HEK293T (cell line): ENCODE data around the gene CD164L2.

Source experiments
- FOXA1 ChIP-seq: fragments of 450-650 bp; IDR thresholded peaks from 2 replicates; pipeline ENCODE4 v1.6.1; 2016; ENCODE audit warnings: mild to moderate bottlenecking
- NFRKB ChIP-seq: fragments of 450-650 bp; IDR thresholded peaks from 2 replicates; pipeline ENCODE4 v1.6.1; 2016; ENCODE audit warnings: mild to moderate bottlenecking, moderate library complexity
- TARDBP ChIP-seq: fragments of 450-650 bp; IDR thresholded peaks from 2 replicates; pipeline ENCODE4 v1.6.1; 2016

GRCh38 chr1:27402349-27402754, 19.2 kb upstream of the CD164L2 start:
- TF ChIP-seq FOXA1: no peak
- TF ChIP-seq TARDBP: no peak
- no peak for TF ChIP-seq NFRKB
